VCaP (cell line): ENCODE data around the gene CCDC85B.

Experiments
- H3K27ac ChIP-seq: fragments of 450-650 bp; 2 replicates; pipeline ENCODE4 v1.5.1; 2017
- CTCF ChIP-seq: fragments of 450-650 bp; conservative IDR thresholded peaks from 2 replicates; pipeline ENCODE4 v1.5.1; 2017; ENCODE audit warnings: mild to moderate bottlenecking, moderate library complexity

Gene CCDC85B

GRCh38 chr11:65849771-65850216, 40.7 kb upstream of the CCDC85B start:
- no peak for TF ChIP-seq CTCF
- H3K27ac ChIP-seq, result peak overlapping the region; percentile 0; the same call in 1 of the 2 replicates

- no peak overlapping the region for H3K27ac ChIP-seq
- no peak for TF ChIP-seq CTCF
These were observed 40.0 kb upstream of the CCDC85B start for GRCh38 chr11:65850217-65851082.

GRCh38 chr11:65851083-65851579, 39.3 kb upstream of the CCDC85B start:
- no peak overlapping the region for H3K27ac ChIP-seq
- peak; percentile 58 for TF ChIP-seq CTCF

- H3K27ac ChIP-seq, result no peak overlapping the region
- no peak for TF ChIP-seq CTCF
These were observed 38.5 kb upstream of the CCDC85B start for GRCh38 chr11:65851811-65852507.

- TF ChIP-seq CTCF, result no peak
- H3K27ac ChIP-seq, result no peak overlapping the region
These were observed 37.8 kb upstream of the CCDC85B start for GRCh38 chr11:65852508-65853245.

- H3K27ac ChIP-seq, result 0 out of 2 replicates have a peak overlapping the region, but pooled peaks have one; percentile 0
These were observed 37.1 kb upstream of the CCDC85B start for GRCh38 chr11:65853246-65853979.

More at GRCh38 chr11:65853246-65853979, 37.1 kb upstream of the CCDC85B start:
- peak; percentile 12; the same call in 1 of the 2 replicates for TF ChIP-seq CTCF
